Gastroesophageal sphincter (tissue), 4 donors: ENCODE data around the gene ADAMTS3. TPM values are rescaled to one million over a fixed set of nuclear protein-coding genes. Genes with fewer than 3 reads are reported as not detected.

ENCODE experiments used
- ATAC-seq: fragments of 150-250 bp; one replicate; pipeline ENCODE4 v1.9.1; 2016; ENCODE audit warnings: mild to moderate bottlenecking, moderate library complexity
- H3K27ac ChIP-seq, 4 donors: fragments of 200-600 bp; sonication (generic) in 3 of 4; 1 replicate in 3 of 4; 2 replicates in 1 of 4; pipeline ENCODE4 v1.5.1; 2016 to 2019
- H3K27me3 ChIP-seq: fragments of 200-600 bp; sonication (generic); one replicate; pipeline ENCODE4 v1.5.1; 2019
- H3K36me3 ChIP-seq, 2 donors: fragments of 200-600 bp; sonication (generic); one replicate each; pipeline ENCODE4 v1.5.1; 2019; ENCODE audit warnings: control low read depth in 1 of 2
- H3K4me1 ChIP-seq, 3 donors: fragments of 200-600 bp; sonication (generic); 1 replicate in 2 of 3; 2 replicates in 1 of 3; pipeline ENCODE4 v1.5.1; 2016 to 2019; ENCODE audit warnings: control low read depth in 2 of 3
- H3K4me3 ChIP-seq, 2 donors: fragments of 200-600 bp; sonication (generic); one replicate each; pipeline ENCODE4 v1.5.1; 2019; ENCODE audit warnings: mild to moderate bottlenecking in 1 of 2, moderate library complexity in 1 of 2
- H3K9me3 ChIP-seq, 3 donors: fragments of 200-600 bp; sonication (generic); one replicate each; pipeline ENCODE4 v1.5.1; 2017 to 2019; ENCODE audit warnings: control low read depth in 2 of 3
- EP300 ChIP-seq: sonication (generic); formaldehyde crosslinking; IDR thresholded peaks from one replicate; pipeline ENCODE4 v1.6.1; 2017; ENCODE audit warnings: antibody characterized with exemption, mild to moderate bottlenecking
- POLR2A ChIP-seq, 2 donors: fragments of 450-650 bp; IDR thresholded peaks; one replicate each; pipeline ENCODE4 v1.6.1; 2017; ENCODE audit warnings: antibody characterized with exemption in 2 of 2, mild to moderate bottlenecking in 2 of 2, moderate library complexity in 1 of 2
- POLR2AphosphoS5 ChIP-seq: sonication (generic); formaldehyde crosslinking; IDR thresholded peaks from one replicate; pipeline ENCODE4 v1.6.1; 2017; ENCODE audit warnings: antibody characterized with exemption
- WGBS, 2 donors: methylation state at CpG; one replicate each; pipeline ENCODE4 v1.1.5; 2018; ENCODE audit warnings: low coverage in 1 of 2; 5-methylcytosine and 5-hydroxymethylcytosine counted together
- total RNA-seq, 4 donors: library from RNA; depleted of rRNA; stranded (reverse); fragments of >200 nt; gene quantifications; one replicate each; pipeline ENCODE4 v1.1.0, GENCODE V29; 2016
- TF ChIP-seq, protein P1 (sequence below), 4 experiments: fragments of 200-600 bp in 2 of 4; fragments of 450-650 bp in 2 of 4; sonication (generic) in 1 of 4; IDR thresholded peaks; one replicate each; pipeline ENCODE4 v1.5.1; 2017 to 2019; ENCODE audit warnings: antibody characterized with exemption in 4 of 4, mild to moderate bottlenecking in 2 of 4, moderate library complexity in 2 of 4

The ADAMTS3 gene
- total RNA-seq, 4 donors from 2014 or later: 0.31 to 3.0 (median 1.1) TPM

- H3K9me3 ChIP-seq: no peaks in the 10 kb centered on the region
- H3K27ac ChIP-seq: no peak overlapping the region
- no peak for ATAC-seq
- no peak overlapping the region for H3K4me3 ChIP-seq
- peaks cover 0 to 14% (median 0%) of the 10 kb centered on the region in 3 donors for H3K4me1 ChIP-seq
- TF ChIP-seq EP300 (no peak), POLR2A (IDR thresholded peaks at IDR 0.05) (no peak), POLR2AphosphoS5 (no peak)
- TF ChIP-seq, protein P1, sequence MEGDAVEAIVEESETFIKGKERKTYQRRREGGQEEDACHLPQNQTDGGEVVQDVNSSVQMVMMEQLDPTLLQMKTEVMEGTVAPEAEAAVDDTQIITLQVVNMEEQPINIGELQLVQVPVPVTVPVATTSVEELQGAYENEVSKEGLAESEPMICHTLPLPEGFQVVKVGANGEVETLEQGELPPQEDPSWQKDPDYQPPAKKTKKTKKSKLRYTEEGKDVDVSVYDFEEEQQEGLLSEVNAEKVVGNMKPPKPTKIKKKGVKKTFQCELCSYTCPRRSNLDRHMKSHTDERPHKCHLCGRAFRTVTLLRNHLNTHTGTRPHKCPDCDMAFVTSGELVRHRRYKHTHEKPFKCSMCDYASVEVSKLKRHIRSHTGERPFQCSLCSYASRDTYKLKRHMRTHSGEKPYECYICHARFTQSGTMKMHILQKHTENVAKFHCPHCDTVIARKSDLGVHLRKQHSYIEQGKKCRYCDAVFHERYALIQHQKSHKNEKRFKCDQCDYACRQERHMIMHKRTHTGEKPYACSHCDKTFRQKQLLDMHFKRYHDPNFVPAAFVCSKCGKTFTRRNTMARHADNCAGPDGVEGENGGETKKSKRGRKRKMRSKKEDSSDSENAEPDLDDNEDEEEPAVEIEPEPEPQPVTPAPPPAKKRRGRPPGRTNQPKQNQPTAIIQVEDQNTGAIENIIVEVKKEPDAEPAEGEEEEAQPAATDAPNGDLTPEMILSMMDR (IDR thresholded peaks at IDR 0.05): no peak
- whole genome bisulfite sequencing, 2 donors: 94 to 100% methylated on average over 2 of the region's 2 CpGs
- no peaks in the 10 kb centered on the region for H3K36me3 ChIP-seq
- H3K27me3 ChIP-seq: no peaks in the 10 kb centered on the region
Measured at GRCh38 chr4:72391281-72391680, 177.7 kb downstream of the ADAMTS3 start.

GRCh38 chr4:72390409-72390808 lies 178.6 kb downstream of the ADAMTS3 start:
- Histone ChIP-seq H3K4me3 (no peak overlapping the region), H3K36me3 (no peaks in the 10 kb centered on the region), H3K27ac (no peak overlapping the region), H3K4me1 (peaks cover 0 to 14% (median 0%) of the 10 kb centered on the region in 3 donors), H3K27me3 (no peaks in the 10 kb centered on the region), H3K9me3 (no peaks in the 10 kb centered on the region)
- peak; percentile 30 for TF ChIP-seq POLR2AphosphoS5
- TF ChIP-seq, protein P1 (IDR thresholded peaks at IDR 0.05): no peak
- TF ChIP-seq POLR2A (IDR thresholded peaks at IDR 0.05): no peak
- no peak for TF ChIP-seq EP300
- WGBS, 2 donors: 18 to 40% methylated on average over 1 of the region's 1 CpG
- no peak for ATAC-seq

GRCh38 chr4:72388521-72388920 lies 180.5 kb downstream of the ADAMTS3 start:
- no peak overlapping the region for H3K27ac ChIP-seq
- no peaks in the 10 kb centered on the region for H3K36me3 ChIP-seq
- H3K4me1 ChIP-seq: peaks cover 0 to 14% (median 0%) of the 10 kb centered on the region in 3 donors
- no peaks in the 10 kb centered on the region for H3K9me3 ChIP-seq
- no peak for ATAC-seq
- TF ChIP-seq POLR2AphosphoS5: no peak
- no peak for TF ChIP-seq EP300
- no peak for TF ChIP-seq POLR2A (IDR thresholded peaks at IDR 0.05)
- TF ChIP-seq, protein P1 (IDR thresholded peaks at IDR 0.05): no peak
- no peaks in the 10 kb centered on the region for H3K27me3 ChIP-seq
- H3K4me3 ChIP-seq: no peak overlapping the region
- WGBS, 2 donors: 67% methylated on average over 1 of the region's 1 CpG

DNA sequence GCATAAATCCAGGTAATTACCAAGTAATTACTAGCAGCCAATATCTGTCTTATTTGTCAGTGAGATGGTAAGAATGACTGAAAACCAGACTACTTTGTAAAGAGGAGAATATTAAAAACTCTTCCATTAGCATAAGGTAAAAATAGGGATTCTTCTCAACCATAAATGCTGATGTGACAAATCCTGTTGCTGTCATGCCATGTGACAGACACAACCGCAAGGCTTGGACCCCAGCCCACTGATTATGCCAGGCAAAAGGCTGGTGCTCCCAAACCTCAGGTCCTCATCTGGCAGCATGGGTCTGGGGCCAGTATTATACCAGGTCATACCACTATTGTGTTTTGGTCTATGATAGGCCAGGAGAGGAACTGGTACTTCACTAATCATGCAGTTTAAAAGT lies 181.1 kb downstream of the ADAMTS3 start:
- Histone ChIP-seq H3K9me3 (no peaks in the 10 kb centered on the region), H3K27ac (no peak overlapping the region), H3K4me1 (peaks cover 0 to 14% (median 0%) of the 10 kb centered on the region in 3 donors), H3K27me3 (no peaks in the 10 kb centered on the region), H3K4me3 (no peak overlapping the region), H3K36me3 (no peaks in the 10 kb centered on the region)
- no CpG with 5 or more reads among the region's 1 CpG for WGBS, 2 donors
- no peak for TF ChIP-seq EP300
- TF ChIP-seq, protein P1 (IDR thresholded peaks at IDR 0.05): no peak
- no peak for TF ChIP-seq POLR2A (IDR thresholded peaks at IDR 0.05)
- TF ChIP-seq POLR2AphosphoS5: no peak
- no peak for ATAC-seq

- no peak overlapping the region for H3K27ac ChIP-seq
- H3K27me3 ChIP-seq: no peaks in the 10 kb centered on the region
- no peak overlapping the region for H3K4me3 ChIP-seq
- TF ChIP-seq POLR2AphosphoS5 (no peak), EP300 (no peak)
- TF ChIP-seq, protein P1 (IDR thresholded peaks at IDR 0.05): no peak
- H3K9me3 ChIP-seq: no peaks in the 10 kb centered on the region
- H3K4me1 ChIP-seq: no peaks in the 10 kb centered on the region
- 47% methylated on average over 3 of the region's 3 CpGs; no CpG with 5 or more reads in 1 of the 2 donors for WGBS, 2 donors
- ATAC-seq: no peak
- no peaks in the 10 kb centered on the region for H3K36me3 ChIP-seq
Measured at GRCh38 chr4:72383439-72383838, 185.6 kb downstream of the ADAMTS3 start.
